Retina (tissue), 1 donor: ENCODE measurements around the gene CDR2L.
"Not testable (repeated sequence)": the region's sequence is repeated elsewhere in the genome, so short reads cannot be mapped to it uniquely, and the experiment has no call there.

Experiments used
- DNase-seq: peaks from one replicate; pipeline ENCODE4 v3.0.0-alpha.2; 2016

The CDR2L gene

DNA sequence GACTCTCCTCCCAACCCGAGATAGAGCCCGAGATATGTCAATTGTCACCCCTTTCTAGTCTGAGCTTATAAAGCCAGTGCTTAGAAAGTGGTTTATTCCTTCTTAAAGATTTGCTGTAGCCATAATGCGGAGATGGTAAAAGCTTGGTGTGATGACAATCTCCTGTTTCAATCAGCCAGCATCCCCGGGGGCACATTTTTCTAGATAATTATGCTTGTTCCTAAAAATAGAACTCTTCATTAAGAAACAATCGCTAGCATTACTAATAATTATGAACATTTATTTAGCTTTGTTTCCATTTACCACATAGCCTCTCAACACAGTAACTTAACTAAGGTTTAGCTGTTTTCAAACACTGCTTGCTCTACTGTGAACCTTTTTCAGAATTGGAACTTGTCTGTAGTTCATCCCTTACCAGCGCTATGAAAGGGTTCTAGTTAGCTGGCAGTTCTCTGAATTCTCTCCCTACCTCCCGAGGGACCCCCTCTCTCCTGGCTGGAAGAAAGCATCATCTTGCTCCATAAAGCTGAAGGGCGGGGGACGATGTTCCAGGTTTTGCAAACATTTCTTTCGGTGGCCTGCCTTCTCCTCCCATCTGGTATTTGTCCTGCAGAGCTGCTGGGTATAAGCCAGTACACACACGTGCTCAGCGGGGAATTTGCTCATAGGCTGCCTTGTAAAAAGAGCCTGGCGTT is 24.1 kb downstream of the CDR2L start:
- peak; percentile 20 for DNase-seq

DNA sequence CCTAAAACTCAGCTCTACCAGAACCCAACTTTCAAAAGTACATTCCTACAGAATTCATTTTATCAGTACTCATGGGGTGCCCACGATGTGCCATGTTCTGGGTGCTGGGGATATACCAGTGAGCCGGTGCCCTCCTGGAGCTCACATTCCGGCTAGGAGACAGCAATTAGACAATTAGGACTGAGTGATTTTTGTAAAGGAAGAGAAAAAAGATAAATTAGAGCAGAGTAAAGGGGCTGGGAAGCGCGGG is 24.6 kb downstream of the CDR2L start:
- DNase-seq, result no peak

DNA sequence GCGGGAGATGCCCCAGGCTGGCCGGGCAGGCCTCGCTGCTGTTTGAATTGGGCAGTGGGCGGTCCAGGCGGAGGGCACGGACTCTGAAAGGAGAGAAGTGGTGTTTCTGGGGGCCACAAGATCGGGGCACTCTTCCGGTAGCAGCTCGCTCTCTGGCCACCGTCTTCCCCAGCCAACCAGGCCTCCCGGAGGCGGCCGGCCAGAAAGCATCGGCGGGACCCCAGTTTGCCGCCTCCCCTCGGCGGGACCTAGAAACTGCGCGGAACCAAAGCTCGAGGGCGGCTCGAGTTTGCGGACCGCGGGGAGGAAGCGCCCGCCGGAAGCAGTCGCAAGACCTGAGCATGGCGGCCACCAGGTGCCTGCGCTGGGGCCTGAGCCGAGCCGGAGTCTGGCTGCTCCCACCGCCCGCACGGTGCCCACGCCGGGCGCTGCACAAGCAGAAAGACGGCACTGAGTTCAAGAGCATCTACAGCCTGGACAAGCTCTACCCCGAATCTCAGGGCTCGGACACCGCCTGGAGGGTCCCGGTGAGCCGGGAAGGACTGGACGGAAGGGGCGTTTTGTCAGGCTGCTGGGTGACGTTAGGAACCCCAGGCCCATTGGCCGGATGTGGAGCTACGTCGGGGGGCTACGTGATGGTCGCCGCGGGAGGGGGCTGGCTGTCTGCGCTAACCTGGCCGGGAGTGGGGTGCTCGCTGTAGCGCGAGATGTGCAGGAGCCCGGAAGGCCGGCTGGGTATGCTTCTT is 25.1 kb downstream of the CDR2L start, which contains the start of gene MRPL58:
TSS of gene MRPL58 (plus strand) at position 325 of the 746 bp plus-strand sequence. CDS start at position 342, 17 bp downstream.
- peak; percentile 97 for DNase-seq

DNA sequence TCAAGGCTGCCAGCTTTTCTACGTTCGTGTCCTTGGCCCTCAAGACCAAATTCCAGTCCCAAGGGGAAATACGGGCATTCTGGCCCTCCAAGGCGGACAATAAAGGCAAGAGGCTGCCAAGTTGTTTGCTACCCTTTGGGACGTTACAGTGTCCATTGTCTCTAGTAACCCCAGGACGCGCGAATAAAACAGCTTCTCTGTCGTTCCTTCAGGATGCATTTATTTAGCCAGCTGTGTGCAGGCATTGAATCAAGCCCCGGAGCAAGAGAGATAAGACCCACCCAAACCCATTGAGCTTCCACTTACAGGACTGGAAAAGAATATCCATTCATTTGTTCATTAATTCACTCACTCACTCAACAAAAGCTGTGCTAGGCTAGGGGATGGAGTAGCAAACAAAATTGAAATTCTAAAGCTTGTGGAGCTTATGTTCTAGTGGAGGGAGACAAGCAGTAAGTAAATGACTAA is 25.7 kb downstream of the CDR2L start:
- DNase-seq, result no peak

DNA sequence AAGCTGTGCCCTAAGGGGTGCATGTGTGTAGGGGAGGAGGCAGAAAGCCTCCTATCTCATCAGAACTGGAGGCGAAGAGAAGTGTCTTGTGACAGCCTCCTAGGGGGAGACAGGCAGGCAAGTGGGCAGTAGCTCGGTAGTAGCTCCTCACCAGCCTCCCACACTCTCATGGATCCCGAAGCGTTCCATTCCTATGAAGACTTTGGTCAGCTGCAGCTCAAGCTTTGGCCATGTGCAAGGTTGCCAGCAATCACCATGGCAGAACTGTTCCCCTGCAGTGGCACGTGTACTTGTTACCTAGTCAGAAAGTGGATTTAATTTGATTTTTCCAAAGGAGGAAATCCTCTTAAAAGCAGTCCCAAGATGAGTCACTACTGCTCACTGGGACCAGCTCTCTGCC is 31.7 kb downstream of the CDR2L start:
- no peak for DNase-seq

DNA sequence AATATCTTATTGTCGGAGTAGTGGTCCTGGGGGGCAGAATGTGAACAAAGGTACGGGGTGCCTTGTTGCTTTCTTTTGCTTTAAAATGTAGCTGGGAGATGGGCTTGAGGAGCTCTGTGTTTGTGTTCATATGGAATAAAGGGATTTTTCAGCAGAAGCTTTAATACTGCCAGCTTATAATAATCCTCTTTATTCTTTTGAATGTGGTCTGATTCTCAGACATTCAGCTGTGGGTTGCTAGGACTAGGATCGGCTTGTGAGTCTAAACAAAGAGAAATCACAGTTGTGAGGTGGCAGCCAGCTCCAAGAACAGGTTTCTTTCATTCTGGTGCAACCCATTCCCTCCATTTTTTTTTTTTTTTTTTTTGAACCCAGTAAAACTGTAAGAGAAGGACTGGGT is 32.3 kb downstream of the CDR2L start:
- DNase-seq, result no peak

DNA sequence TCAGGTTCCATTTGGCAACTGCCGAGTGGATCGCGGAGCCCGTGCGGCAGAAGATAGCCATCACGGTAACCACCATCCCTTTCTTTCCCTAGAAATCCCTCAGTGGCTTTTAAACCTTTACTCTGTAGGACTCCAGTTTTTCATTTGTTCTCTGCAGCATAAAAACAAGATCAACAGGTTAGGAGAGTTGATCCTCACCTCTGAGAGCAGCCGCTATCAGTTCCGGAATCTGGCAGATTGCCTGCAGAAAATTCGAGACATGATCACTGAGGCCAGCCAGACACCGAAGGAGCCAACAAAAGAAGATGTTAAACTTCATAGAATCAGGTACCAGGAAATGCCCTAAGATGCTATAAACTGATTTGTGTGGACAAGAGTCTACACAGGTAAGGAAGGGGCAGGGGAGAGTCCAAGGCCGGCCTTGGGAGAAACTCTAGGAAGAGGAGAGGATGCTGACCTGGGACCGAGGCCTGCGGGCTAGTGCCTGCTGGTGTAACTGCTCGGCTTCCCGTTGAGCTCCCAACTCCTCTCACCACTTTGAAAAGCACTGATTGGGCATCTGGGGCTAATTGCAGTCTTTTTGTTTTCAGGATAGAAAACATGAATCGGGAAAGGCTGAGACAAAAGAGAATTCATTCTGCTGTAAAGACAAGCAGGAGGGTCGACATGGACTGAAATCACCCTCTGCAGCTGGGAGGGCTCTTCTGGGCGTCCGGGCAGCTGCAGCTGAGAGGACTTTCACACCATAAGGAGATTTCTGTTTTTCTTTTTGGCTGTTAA is 33.1 kb downstream of the CDR2L start:
- DNase-seq, result no peak

DNA sequence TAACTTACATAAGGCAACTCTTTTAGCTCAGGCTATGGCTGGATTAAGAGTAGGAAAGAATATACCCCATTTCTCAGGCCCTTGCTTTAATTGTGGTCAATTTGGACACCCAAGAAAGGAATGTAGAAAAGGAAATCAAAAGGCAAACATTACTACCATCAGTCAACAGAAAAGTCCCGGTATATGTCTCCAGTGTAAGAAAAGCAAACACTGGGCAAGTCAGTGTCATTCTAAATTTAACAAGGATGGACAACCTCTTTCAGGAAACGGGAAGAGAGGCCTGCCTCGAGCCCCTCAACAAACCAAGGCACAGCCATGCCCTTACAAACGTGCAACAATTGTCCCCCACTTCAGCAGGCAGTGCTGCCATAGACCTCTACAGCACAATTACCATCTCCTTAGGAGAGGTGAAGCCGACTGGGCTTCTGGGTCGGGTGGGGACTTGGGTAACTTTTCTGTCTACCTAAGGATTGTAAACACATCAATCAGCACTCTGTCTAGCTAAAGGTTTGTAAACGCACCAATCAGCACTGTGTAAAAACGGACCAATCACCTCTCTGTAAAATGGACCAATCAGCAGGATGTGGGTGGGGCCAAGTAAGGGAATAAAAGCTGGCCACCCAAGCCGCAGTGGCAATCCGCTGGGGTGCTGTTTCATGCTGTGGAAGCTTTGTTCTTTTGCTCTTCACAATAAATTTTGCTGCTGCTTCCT is 37.4 kb downstream of the CDR2L start:
- no peak for DNase-seq

DNA sequence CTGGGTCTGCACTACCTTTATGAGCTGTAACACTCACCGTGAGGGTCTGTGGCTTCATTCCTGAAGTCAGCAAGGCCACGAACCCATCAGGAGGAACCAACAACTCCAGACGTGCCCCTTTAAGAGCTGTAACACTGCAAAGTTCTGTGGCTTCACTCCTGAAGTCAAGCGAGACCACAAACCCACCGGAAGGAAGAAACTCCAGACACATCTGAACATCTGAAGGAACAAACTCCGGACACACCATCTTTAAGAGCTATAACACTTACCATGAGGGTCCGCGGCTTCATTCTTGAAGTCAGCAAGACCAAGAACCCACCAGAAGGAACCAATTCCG is 37.9 kb downstream of the CDR2L start:
- DNase-seq, result not testable (repeated sequence)

DNA sequence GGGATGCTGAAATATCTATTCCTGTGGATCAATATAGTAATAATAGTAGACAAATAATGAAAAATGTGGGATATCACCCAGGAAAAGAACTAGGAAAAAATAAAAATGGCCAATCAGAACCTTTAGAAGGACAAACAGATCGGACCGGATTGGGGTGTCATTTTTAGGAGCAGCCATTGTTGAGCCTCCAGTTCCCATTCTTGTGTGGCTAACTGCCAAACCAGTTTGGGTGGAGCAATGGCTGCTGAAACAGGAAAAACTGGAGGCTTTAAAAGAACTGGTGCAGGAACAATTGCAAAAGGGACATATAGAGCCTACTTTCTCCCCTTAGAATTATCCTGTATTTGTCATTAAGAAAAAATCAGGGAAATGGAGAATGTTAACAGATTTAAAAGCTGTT is 39.2 kb downstream of the CDR2L start:
- DNase-seq, result not testable (repeated sequence)

DNA sequence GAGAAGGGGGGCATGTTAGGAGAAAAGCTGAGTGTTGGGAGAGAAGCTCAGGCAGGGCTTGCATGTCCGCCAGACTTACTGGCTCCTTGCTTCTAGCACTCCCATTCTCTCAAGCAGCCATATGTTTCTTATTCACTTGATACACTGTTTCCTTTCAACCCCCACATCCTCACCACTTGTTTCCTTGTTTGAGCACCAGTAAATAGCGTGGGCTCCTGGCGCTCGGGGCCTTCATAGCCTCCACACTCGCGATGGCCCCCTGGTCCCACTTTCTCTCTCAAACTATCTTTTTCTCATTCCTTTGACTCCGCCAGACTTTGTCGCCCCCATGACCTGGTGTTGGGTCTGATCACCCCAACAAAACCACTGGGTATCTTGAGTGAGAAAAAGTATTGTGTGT is 42.7 kb downstream of the CDR2L start:
- DNase-seq, result no peak

DNA sequence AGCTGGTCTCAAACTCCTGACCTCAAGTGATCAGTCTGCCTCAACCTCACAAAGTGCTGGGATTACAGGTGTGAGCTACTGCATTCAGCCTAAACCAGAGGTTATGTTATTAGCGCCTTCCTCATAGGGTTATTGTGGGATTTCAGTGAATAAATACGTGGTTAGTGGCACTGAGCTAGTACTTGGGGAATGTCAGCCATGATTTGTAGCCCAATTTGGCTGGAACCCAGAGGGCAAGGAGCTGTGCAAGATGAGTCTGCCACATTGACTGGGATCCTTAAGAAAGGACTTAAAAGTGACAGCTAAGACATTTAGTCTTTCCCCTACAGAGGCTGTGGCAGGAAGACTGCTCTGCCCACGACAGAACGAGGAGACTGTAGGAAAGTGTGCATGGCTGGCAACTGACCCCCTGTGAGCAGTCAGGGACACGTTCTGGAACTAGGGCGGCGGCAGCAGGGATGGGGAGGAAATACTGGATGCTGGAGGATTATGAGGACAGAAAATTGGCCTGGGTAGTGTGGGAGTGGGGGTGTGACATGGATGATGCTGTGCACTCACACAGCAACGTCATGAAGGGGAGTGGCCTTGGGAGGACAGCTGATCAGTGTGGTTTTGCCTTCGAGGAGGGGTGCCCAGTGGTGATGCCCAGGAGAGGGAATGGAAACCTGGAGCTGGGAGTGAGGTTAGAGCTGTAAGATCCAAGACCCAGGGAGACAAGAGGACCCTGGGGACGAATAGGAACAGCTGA is 44.7 kb downstream of the CDR2L start:
- DNase-seq, result peak; percentile 65

DNA sequence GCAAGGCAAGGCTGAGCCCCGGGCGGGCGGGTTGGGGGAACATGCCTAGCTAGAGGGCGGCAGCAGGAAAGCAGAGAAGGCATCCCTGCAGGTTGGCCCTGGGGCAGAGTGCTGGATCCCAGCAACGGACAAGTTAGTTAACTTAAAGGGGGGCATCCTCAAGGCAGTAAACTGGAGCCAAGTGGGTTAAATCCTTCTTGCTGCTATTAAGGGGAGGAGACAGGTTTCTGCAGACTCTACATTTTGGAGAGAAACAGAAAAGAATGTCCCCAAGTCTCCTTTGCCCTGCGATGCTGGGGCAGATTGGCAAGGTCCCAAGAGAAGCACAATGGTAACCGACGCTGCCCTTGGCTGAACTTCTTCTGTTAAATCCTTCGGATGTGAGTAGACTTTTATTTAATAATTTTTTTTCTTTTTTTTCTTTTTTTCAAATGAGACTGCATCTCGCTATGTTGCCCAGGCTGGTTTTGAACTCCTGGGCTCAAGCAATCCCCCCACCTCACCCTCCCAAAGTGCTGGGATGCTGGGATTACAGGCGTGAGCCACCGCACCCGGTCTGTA is 45.4 kb downstream of the CDR2L start:
- peak; percentile 53 for DNase-seq

DNA sequence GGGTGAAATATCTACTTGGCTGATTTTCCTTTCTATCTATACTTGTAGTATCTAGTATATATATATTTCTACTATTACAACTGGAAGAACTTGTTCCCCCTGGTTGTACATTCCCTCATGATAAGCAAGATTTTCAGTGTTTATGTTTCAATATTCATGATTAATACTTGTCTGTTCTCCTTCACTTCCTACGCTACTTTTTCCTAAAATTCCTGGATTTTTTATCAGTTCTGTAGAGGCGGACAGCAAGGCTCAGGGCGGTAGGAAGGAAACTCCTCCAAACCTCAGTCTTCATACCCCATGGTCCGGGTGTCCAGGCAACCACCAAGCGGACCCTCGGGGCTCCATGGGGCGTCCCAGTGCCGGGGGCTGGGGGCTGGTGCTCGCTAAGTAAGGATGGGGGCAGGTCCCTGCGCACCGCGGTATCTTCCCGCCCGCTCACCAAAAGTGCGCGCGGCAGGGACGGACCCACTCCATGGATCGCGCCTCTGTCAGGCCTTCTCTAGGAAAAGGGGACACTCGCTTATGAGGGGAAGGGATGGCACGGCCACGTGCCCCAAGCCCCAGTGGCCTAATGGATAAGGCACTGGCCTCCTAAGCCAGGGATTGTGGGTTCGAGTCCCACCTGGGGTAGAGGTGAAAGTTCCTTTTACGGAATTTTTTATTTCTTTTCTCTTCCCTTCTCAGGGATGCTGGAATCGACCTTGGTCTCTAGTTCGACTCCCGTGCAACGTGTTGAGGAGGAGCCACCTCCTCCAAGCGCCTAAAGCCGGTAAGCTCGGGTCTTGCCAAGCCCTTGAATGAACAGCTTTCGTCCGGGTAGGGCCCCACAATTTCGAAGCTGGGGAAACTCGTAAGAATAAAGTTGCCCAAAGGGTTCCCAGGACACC is 46.2 kb downstream of the CDR2L start:
- peak; percentile 97 for DNase-seq

DNA sequence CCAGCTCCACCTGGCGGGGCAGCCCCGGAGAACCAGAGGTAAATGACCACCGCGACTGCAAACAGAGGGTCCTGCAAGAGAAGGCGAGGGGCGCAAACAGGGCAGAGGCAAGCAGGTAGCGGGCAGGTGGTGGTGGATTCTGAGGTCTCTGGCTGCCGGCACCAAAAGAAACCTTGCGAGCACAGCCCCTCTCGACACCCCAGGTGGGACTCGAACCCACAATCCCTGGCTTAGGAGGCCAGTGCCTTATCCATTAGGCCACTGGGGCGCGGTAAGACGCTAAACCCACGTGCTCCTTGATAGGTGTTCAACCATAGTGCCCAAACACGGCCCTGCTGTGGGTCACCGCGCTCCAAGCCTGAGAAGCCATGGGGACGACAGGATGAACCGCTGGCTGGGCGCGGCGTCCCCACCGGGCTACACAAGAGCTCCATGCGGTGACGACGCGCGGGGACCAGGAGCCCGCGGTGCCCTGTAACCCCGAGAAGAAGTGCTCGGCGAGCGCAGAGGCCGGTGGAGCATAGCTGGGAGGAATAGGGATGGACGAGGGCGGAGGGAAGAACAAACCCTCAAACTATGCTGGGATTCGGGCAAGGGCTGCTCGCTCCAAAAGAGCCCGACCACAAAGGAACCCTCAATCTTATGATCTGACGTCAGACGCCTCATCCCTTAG is 46.9 kb downstream of the CDR2L start:
- DNase-seq, result peak; percentile 96

DNA sequence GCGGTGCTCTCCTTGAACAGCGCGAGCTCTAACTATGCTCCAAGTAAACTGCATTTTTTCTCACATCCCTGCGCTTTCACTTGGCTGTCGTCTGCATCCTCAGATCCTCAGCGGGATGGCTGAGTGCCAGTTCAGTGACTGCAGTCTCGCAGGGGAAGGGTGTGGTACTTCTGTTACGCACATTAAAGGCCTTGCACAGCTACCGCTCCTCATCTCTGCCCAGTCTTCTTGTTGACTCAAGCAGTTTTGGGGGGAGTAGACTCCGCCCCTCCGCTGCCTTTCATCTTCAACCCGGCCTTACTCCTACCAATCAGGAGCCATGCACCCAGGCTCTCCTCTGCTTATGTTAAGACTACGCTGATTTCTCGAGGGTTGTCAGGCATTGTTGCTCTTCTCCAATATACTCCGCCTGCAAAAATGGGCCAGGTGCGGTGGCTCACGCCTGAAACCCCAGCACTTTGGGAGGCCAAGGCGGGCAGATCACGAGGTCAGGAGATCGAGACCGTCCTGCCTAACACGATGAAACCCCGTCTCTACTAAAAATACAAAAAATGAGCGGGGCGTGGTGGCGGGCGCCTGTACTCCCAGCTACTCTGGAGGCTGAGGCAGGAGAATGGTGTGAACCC is 49.3 kb downstream of the CDR2L start:
- no peak for DNase-seq

DNA sequence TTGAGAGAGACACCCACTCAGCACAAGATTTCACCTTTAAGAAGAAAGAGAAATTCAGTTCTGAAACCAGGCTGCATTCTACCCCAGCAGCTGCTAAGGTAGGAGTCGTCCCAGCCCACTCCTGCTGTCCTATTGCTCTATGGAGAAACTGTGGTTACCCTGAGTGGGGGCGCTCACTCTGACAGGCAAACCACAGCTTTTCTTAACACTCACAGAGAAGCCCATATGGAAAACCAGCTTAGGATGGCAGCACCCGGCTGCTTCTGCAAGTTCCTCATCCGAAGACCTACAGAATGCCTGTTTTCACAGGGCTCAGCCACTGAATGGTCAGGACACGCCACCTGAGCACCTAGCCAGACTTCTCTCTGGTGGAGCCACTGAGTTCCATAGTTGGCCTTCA is 51.8 kb downstream of the CDR2L start:
- no peak for DNase-seq

DNA sequence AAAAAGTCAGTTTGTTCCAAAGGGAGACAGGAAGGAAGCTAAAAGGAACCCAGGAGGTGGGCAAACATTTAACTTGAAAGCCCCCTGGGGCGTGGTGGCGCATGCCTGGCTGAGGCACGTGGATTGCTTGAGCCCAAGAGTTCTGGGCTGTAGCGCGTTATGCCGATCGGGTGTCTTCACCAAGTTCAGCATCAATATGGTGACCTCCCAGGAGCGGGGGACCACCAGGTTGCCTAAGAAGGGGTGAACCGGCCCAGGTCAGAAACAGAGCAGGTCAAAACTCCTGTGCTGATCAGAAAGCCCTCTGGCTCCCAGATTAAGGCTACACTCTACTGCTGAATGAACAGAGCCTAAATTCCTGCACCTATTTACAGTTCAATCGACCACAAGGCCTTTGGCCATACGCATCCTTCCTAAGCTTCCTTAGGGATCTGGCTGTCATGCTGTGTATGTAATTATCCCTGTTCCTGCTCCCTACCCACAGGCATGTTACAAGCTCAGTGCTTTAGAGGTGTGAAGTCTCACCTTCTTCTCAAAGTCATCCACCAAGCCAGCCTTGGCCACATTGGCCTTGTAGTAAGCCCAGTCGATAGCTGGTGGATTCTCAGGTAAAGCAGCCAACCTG is 54.3 kb downstream of the CDR2L start:
- no peak for DNase-seq

DNA sequence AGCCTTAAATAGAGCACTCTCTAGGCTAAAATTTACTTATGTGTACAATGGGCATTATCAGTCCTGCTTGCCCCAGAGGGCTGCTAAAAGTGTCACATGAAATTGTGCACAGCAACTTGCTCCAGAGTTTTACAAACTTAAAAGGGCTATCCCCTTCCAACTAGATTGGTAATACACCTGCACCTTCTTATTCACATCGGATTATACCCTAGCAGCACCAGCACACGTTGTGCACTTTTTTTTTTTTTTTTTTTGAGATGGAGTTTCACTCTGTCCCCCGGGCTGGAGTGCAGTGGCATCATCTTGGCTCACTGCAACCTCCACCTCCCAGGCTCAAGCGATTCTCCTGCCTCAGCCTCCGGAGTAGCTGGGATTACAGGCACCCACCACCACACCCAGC is 56.4 kb downstream of the CDR2L start:
- not testable (repeated sequence) for DNase-seq

DNA sequence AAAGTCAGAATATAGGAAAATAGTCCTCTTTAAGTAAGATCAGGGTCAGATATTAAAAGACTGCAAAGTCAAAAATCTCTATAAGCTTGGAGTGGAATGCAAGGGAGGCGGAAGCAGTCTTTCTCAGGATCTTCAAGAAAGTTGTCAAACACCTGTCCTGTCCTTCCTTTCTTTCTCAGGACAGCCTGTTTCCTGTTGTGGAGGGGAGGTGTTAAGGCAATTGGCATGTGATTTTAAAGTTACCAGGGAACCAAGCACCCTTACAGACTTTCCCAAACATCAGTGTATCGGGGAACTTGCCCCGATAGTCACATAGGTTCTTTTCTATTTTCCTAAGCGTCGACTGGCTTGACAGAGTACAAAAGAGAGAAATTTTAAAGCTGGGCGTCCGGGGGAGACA is 57.3 kb downstream of the CDR2L start:
- no peak for DNase-seq
